ENCODE results near the gene ZNF772. TPM values are rescaled to one million over a fixed set of nuclear protein-coding genes. Genes with fewer than 3 reads are reported as not detected.

The ZNF772 gene
- total RNA-seq, 2 donors from 2014 or later = 2.7 to 6.6 TPM

DNA sequence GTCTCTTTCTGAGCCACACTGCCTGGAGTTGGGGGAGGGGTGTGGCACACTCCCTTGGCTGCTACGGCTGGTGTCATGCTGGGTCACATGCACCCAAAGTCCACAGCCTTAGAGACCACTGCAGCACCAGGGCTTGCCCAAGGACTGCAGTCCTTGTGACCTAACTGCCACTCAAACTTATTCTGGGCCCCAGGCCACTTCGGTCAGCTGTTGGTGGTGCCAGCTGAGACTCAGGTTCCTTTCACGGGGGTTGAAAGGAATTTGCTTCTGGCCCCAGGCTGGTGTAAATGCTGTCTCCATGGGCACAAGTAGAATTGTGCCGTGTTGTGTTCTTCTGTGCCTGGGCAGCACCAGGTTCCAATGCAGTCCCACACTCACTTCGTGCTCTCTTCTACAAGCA, 10.9 kb downstream of the ZNF772 start:
- peaks cover 79% of the 10 kb centered on the region for H3K9me3 ChIP-seq
- no peaks in the 10 kb centered on the region for H3K27me3 ChIP-seq (replicated peaks; ENCODE audit: insufficient read depth)
- H3K4me3 ChIP-seq = no peak overlapping the region
- TF ChIP-seq, protein P1, sequence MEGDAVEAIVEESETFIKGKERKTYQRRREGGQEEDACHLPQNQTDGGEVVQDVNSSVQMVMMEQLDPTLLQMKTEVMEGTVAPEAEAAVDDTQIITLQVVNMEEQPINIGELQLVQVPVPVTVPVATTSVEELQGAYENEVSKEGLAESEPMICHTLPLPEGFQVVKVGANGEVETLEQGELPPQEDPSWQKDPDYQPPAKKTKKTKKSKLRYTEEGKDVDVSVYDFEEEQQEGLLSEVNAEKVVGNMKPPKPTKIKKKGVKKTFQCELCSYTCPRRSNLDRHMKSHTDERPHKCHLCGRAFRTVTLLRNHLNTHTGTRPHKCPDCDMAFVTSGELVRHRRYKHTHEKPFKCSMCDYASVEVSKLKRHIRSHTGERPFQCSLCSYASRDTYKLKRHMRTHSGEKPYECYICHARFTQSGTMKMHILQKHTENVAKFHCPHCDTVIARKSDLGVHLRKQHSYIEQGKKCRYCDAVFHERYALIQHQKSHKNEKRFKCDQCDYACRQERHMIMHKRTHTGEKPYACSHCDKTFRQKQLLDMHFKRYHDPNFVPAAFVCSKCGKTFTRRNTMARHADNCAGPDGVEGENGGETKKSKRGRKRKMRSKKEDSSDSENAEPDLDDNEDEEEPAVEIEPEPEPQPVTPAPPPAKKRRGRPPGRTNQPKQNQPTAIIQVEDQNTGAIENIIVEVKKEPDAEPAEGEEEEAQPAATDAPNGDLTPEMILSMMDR (IDR thresholded peaks at IDR 0.05) = no peak
- no peak for DNase-seq (ENCODE audit: low spot score)
- H3K4me1 ChIP-seq (ENCODE audit: control insufficient read depth in 1 of 2, low read depth in 2 of 2) = no peaks in the 10 kb centered on the region
- H3K36me3 ChIP-seq = peaks cover 10% of the 10 kb centered on the region
- ATAC-seq (ENCODE audit: insufficient number of reproducible peaks, low FRiP score, low read depth) = no peak
- H3K27ac ChIP-seq = no peak overlapping the region

DNA sequence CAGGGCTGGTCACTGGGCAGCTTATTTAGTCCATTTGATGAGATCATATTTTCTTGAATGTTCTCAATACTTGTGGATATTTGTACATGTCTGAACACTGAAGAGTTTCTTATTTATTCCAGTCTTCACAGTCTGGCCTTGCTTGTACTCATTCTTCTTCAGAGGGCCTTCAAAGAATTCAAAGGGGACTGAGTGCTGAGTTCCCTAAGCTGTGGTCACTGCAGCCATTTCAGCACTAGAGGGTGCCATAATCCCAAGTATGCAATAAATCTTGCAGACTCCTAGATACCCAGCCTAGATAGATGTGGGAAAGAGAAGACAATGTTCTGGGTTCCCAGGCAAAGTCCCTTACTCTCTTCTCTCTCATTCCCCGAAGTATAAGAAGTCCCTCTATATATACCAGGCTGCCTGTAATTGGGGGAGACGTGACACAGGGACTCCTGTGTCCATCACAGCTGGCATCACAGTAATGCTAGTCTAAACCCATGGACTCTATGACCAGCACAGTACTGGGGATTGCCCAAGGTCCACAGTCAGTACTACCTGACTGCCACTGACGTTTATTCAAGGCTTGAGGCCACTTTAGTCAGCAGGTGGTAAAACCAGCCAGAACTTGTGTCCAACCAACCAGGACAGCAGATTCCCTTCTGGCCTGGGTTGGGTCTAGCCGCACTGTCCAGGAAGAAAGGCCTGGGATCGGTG, 11.5 kb downstream of the ZNF772 start:
- no peak overlapping the region for H3K4me3 ChIP-seq
- H3K9me3 ChIP-seq = peaks cover 74% of the 10 kb centered on the region
- DNase-seq (ENCODE audit: low spot score) = no peak
- H3K4me1 ChIP-seq (ENCODE audit: control insufficient read depth in 1 of 2, low read depth in 2 of 2) = no peaks in the 10 kb centered on the region
- no peak for ATAC-seq (ENCODE audit: insufficient number of reproducible peaks, low FRiP score, low read depth)
- peaks cover 10% of the 10 kb centered on the region for H3K36me3 ChIP-seq
- TF ChIP-seq, protein P1 (IDR thresholded peaks at IDR 0.05) = no peak
- H3K27me3 ChIP-seq (replicated peaks; ENCODE audit: insufficient read depth) = no peaks in the 10 kb centered on the region
- no peak overlapping the region for H3K27ac ChIP-seq

DNA sequence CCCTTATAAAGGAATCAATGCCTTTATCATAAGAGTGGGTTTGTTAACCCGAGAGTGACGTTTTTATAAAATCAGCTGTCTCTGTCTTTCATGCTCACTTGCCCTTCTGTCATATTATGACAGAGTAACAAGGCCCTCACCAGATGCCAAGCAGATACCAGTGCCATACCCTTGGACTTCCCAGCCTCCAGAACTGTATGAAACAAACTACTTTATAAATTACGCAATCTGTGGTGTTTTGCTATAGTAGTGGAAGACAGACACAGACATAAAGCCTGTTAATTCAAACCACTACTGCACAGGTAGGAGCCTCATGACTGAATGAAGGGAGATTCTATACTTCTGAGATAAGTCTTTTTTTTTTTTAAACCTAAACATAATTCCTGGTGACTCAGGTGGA, 25.1 kb downstream of the ZNF772 start:
- Histone ChIP-seq H3K27ac (no peak overlapping the region), H3K4me3 (no peak overlapping the region), H3K27me3 (replicated peaks; ENCODE audit: insufficient read depth) (no peaks in the 10 kb centered on the region), H3K4me1 (ENCODE audit: control insufficient read depth in 1 of 2, low read depth in 2 of 2) (no peaks in the 10 kb centered on the region), H3K9me3 (peaks cover 51% of the 10 kb centered on the region), H3K36me3 (no peaks in the 10 kb centered on the region)
- TF ChIP-seq, protein P1 (IDR thresholded peaks at IDR 0.05) = no peak
- DNase-seq (ENCODE audit: low spot score) = no peak
- ATAC-seq (ENCODE audit: insufficient number of reproducible peaks, low FRiP score, low read depth) = no peak

GRCh38 chr19:57443121-57443696, 34.2 kb downstream of the ZNF772 start:
- H3K4me1 ChIP-seq (ENCODE audit: control insufficient read depth in 1 of 2, low read depth in 2 of 2) = no peaks in the 10 kb centered on the region
- H3K4me3 ChIP-seq = no peak overlapping the region
- DNase-seq (ENCODE audit: low spot score) (no peak), ATAC-seq (ENCODE audit: insufficient number of reproducible peaks, low FRiP score, low read depth) (no peak)
- no peaks in the 10 kb centered on the region for H3K27me3 ChIP-seq (replicated peaks; ENCODE audit: insufficient read depth)
- H3K36me3 ChIP-seq = peaks cover 16% of the 10 kb centered on the region
- peaks cover 62% of the 10 kb centered on the region for H3K9me3 ChIP-seq
- H3K27ac ChIP-seq = no peak overlapping the region
- TF ChIP-seq, protein P1 (IDR thresholded peaks at IDR 0.05) = no peak

DNA sequence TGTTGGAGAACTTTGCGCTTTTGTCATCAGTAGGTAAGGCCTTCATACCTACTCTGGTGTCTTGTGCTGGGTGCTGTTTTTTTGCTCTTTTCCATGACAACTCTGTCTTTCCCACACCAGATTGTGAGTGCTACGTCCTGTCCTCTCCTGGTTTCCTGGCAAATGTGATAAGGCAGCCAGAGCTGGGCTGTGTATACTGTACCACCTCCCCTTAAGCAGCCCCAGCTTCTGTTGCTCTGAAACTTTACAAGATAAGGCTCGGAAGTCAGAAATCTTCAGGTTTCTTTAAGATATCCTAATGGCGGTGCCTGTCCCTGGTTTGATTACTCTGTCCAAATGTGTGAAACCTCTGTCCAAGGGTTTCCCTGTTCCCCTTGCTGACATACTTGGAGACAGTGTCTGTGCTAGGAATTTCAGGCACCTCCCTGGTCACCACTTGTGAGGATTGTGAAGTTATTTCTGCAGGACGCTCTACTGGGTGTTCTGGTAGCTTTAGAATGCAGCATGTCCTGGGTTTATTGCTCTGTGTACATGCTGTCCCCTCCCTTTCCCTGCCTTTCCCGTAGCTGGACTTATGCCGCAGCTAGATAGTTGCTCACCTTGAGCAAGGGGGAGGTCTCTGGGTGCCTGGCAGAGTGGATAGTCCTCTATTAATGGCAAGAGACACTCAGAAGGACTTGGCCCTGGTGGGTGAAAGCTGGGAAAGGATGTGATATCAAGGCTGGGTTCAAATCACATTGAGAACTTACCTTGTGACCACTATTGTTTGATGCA, 35.2 kb downstream of the ZNF772 start:
- DNase-seq (ENCODE audit: low spot score) (no peak), ATAC-seq (ENCODE audit: insufficient number of reproducible peaks, low FRiP score, low read depth) (no peak)
- Histone ChIP-seq H3K4me1 (ENCODE audit: control insufficient read depth in 1 of 2, low read depth in 2 of 2) (no peaks in the 10 kb centered on the region), H3K27ac (no peak overlapping the region), H3K27me3 (replicated peaks; ENCODE audit: insufficient read depth) (no peaks in the 10 kb centered on the region), H3K4me3 (no peak overlapping the region), H3K9me3 (peaks cover 58% of the 10 kb centered on the region), H3K36me3 (peaks cover 22% of the 10 kb centered on the region)
- TF ChIP-seq, protein P1 (IDR thresholded peaks at IDR 0.05) = no peak

All from thoracic aorta (tissue), 2 donors.